ENCODE data around the gene CCDC40. TPM values are rescaled to one million over a fixed set of nuclear protein-coding genes. Genes with fewer than 3 reads are reported as not detected.

CCDC40 gene
- total and polyA plus RNA-seq, 2 of the 13 experiments (the other 11 are each of a cell fraction or from before 2014, with no cell fraction given): 4.1 to 5.5 TPM

GRCh38 chr17:80068301-80069222, 32.1 kb downstream of the CCDC40 start (continued):
- TF ChIP-seq ZNF382 (CRISPR knock-in tag; IDR thresholded peaks at IDR 0.05; ENCODE audit: borderline replicate concordance) (no peak), SP5 (CRISPR knock-in tag; IDR thresholded peaks at IDR 0.05; ENCODE audit: borderline replicate concordance, low read depth) (peak; percentile 73; the same call in 1 of the 2 replicates), MED8 (CRISPR knock-in tag; IDR thresholded peaks at IDR 0.05; ENCODE audit: insufficient replicate concordance) (peak; percentile 40), JUND (CRISPR knock-in tag; IDR thresholded peaks at IDR 0.05) (no peak), RXRA (CRISPR knock-in tag; IDR thresholded peaks at IDR 0.05) (peak; percentile 92), ZNF430 (CRISPR knock-in tag; IDR thresholded peaks at IDR 0.05) (peak; percentile 27; the same call in 1 of the 2 replicates), ZNF292 (CRISPR knock-in tag; IDR thresholded peaks at IDR 0.05; ENCODE audit: borderline replicate concordance, low read depth) (no peak), MIER2 (CRISPR knock-in tag; IDR thresholded peaks at IDR 0.05) (0 out of 2 replicates have a peak, but pooled peaks have one; percentile 14), ZFP1 (CRISPR knock-in tag; IDR thresholded peaks at IDR 0.05) (0 out of 2 replicates have a peak, but pooled peaks have one; percentile 42), HDAC1 (CRISPR knock-in tag; IDR thresholded peaks at IDR 0.05) (peak; percentile 30; the same call in 1 of the 2 replicates), CEBPG (CRISPR knock-in tag; IDR thresholded peaks at IDR 0.05) (peak; percentile 75), ZMYM3 (CRISPR knock-in tag; IDR thresholded peaks at IDR 0.05) (peak; percentile 39; the same call in 1 of the 2 replicates), ETV5 (CRISPR knock-in tag; IDR thresholded peaks at IDR 0.05; ENCODE audit: borderline replicate concordance) (peak; percentile 88), ZNF451 (CRISPR knock-in tag; IDR thresholded peaks at IDR 0.05) (no peak), ZNF607 (CRISPR knock-in tag; IDR thresholded peaks at IDR 0.05; ENCODE audit: borderline replicate concordance) (0 out of 2 replicates have a peak, but pooled peaks have one; percentile 58), ZFX (CRISPR knock-in tag; IDR thresholded peaks at IDR 0.05; ENCODE audit: low read depth) (peak; percentile 70; the same call in 1 of the 2 replicates), EP300 (IDR thresholded peaks at IDR 0.05; ENCODE audit: low read depth in 2 of 2, low read length in 2 of 2) (peak; percentile 40 to 47; a peak in 2 of 4 replicates), EP300 (CRISPR knock-in tag; IDR thresholded peaks at IDR 0.05; ENCODE audit: borderline replicate concordance) (peak; percentile 40; the same call in 1 of the 2 replicates), ZNF746 (CRISPR knock-in tag; IDR thresholded peaks at IDR 0.05) (peak; percentile 78; the same call in 1 of the 2 replicates), CREB1 (IDR thresholded peaks at IDR 0.05) (no peak), CREB1 (CRISPR knock-in tag; IDR thresholded peaks at IDR 0.05) (0 out of 2 replicates have a peak, but pooled peaks have one; percentile 11), ZFP36 (IDR thresholded peaks at IDR 0.05; ENCODE audit: borderline replicate concordance, low read depth, low read length, partially characterized antibody) (no peak), MTA1 (CRISPR knock-in tag; IDR thresholded peaks at IDR 0.05; ENCODE audit: borderline replicate concordance) (peak; percentile 59; the same call in 1 of the 2 replicates), CREM (IDR thresholded peaks at IDR 0.05) (peak; percentile 45; the same call in 1 of the 2 replicates), CREM (CRISPR knock-in tag; IDR thresholded peaks at IDR 0.05) (no peak)
- TF ChIP-seq, protein P1, sequence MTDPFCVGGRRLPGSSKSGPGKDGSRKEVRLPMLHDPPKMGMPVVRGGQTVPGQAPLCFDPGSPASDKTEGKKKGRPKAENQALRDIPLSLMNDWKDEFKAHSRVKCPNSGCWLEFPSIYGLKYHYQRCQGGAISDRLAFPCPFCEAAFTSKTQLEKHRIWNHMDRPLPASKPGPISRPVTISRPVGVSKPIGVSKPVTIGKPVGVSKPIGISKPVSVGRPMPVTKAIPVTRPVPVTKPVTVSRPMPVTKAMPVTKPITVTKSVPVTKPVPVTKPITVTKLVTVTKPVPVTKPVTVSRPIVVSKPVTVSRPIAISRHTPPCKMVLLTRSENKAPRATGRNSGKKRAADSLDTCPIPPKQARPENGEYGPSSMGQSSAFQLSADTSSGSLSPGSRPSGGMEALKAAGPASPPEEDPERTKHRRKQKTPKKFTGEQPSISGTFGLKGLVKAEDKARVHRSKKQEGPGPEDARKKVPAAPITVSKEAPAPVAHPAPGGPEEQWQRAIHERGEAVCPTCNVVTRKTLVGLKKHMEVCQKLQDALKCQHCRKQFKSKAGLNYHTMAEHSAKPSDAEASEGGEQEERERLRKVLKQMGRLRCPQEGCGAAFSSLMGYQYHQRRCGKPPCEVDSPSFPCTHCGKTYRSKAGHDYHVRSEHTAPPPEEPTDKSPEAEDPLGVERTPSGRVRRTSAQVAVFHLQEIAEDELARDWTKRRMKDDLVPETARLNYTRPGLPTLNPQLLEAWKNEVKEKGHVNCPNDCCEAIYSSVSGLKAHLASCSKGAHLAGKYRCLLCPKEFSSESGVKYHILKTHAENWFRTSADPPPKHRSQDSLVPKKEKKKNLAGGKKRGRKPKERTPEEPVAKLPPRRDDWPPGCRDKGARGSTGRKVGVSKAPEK (CRISPR knock-in tag; IDR thresholded peaks at IDR 0.05; ENCODE audit: borderline replicate concordance): 0 out of 2 replicates have a peak, but pooled peaks have one; percentile 47
- TF ChIP-seq, protein P2, sequence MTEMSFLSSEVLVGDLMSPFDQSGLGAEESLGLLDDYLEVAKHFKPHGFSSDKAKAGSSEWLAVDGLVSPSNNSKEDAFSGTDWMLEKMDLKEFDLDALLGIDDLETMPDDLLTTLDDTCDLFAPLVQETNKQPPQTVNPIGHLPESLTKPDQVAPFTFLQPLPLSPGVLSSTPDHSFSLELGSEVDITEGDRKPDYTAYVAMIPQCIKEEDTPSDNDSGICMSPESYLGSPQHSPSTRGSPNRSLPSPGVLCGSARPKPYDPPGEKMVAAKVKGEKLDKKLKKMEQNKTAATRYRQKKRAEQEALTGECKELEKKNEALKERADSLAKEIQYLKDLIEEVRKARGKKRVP (CRISPR knock-in tag; IDR thresholded peaks at IDR 0.05): peak in 1 of 2 experiments; percentile 91; a peak in 2 of 4 replicates
